Measurements from ENCODE around the gene C20orf141.
"Not testable (repeated sequence)": the region's sequence is repeated elsewhere in the genome, so short reads cannot be mapped to it uniquely, and the experiment has no call there.

Gene C20orf141

GRCh38 chr20:2799688-2800520 lies 14.9 kb upstream of the C20orf141 start:
- peak overlapping the region; percentile 98 for H3K4me3 ChIP-seq (ENCODE audit: low read depth, low read length)
- H3K4me1 ChIP-seq (ENCODE audit: control insufficient read depth, insufficient read depth, low read length), result peaks cover 29% of the 10 kb centered on the region
- H3K27ac ChIP-seq (ENCODE audit: low read depth, low read length), result peak overlapping the region; percentile 4; the same call in 1 of the 2 replicates

GRCh38 chr20:2800521-2801285 lies 14.1 kb upstream of the C20orf141 start, which contains the start of gene CPXM1:
Gene CPXM1, minus strand, starts transcription at chr20:2800627. Its CDS starts 55 bp downstream, at chr20:2800572.
- Histone ChIP-seq H3K9me3 (ENCODE audit: control insufficient read depth, insufficient read depth, low read depth, low read length) (no peaks in the 10 kb centered on the region), H3K9ac (ENCODE audit: low read length) (peak within 1 kb of the TSS; percentile 86), H3K4me1 (ENCODE audit: control insufficient read depth, insufficient read depth, low read length) (peaks cover 36% of the 10 kb centered on the region), H3K4me3 (ENCODE audit: low read depth, low read length) (peak within 1 kb of the TSS; percentile 98), H3K27ac (ENCODE audit: low read depth, low read length) (peak within 1 kb of the TSS; percentile 4; the same call in 1 of the 2 replicates), H3K36me3 (ENCODE audit: control insufficient read depth, insufficient read depth, low read length) (peaks cover 31% of the 10 kb centered on the region), H3K27me3 (ENCODE audit: control insufficient read depth, insufficient read depth, low read length) (peaks cover 55% of the 10 kb centered on the region)

More at GRCh38 chr20:2799688-2800520, 14.9 kb upstream of the C20orf141 start:
- Histone ChIP-seq H3K27me3 (ENCODE audit: control insufficient read depth, insufficient read depth, low read length) (peaks cover 47% of the 10 kb centered on the region), H3K36me3 (ENCODE audit: control insufficient read depth, insufficient read depth, low read length) (peaks cover 39% of the 10 kb centered on the region), H3K9ac (ENCODE audit: low read length) (peak overlapping the region; percentile 86), H3K9me3 (ENCODE audit: control insufficient read depth, insufficient read depth, low read depth, low read length) (no peaks in the 10 kb centered on the region)

- Histone ChIP-seq H3K9ac (ENCODE audit: low read length) (peak overlapping the region; percentile 42), H3K27me3 (ENCODE audit: control insufficient read depth, insufficient read depth, low read length) (peaks cover 61% of the 10 kb centered on the region), H3K4me3 (ENCODE audit: low read depth, low read length) (peak overlapping the region; percentile 98)
Measured at GRCh38 chr20:2801286-2801728, 13.5 kb upstream of the C20orf141 start.

GRCh38 chr20:2804041-2804828 lies 10.6 kb upstream of the C20orf141 start:
- Histone ChIP-seq H3K4me1 (ENCODE audit: control insufficient read depth, insufficient read depth, low read length) (peaks cover 35% of the 10 kb centered on the region), H3K4me3 (ENCODE audit: low read depth, low read length) (no peak overlapping the region), H3K9ac (ENCODE audit: low read length) (no peak overlapping the region), H3K27ac (ENCODE audit: low read depth, low read length) (no peak overlapping the region), H3K9me3 (ENCODE audit: control insufficient read depth, insufficient read depth, low read depth, low read length) (no peaks in the 10 kb centered on the region), H3K27me3 (ENCODE audit: control insufficient read depth, insufficient read depth, low read length) (peaks cover 78% of the 10 kb centered on the region), H3K36me3 (ENCODE audit: control insufficient read depth, insufficient read depth, low read length) (no peaks in the 10 kb centered on the region)

More at GRCh38 chr20:2801286-2801728, 13.5 kb upstream of the C20orf141 start:
- no peaks in the 10 kb centered on the region for H3K9me3 ChIP-seq (ENCODE audit: control insufficient read depth, insufficient read depth, low read depth, low read length)
- peaks cover 42% of the 10 kb centered on the region for H3K4me1 ChIP-seq (ENCODE audit: control insufficient read depth, insufficient read depth, low read length)
- peaks cover 25% of the 10 kb centered on the region for H3K36me3 ChIP-seq (ENCODE audit: control insufficient read depth, insufficient read depth, low read length)
- H3K27ac ChIP-seq (ENCODE audit: low read depth, low read length), result no peak overlapping the region

- Histone ChIP-seq H3K4me3 (ENCODE audit: low read depth, low read length) (peak overlapping the region; percentile 53), H3K4me1 (ENCODE audit: control insufficient read depth, insufficient read depth, low read length) (peaks cover 26% of the 10 kb centered on the region), H3K27ac (ENCODE audit: low read depth, low read length) (no peak overlapping the region), H3K9me3 (ENCODE audit: control insufficient read depth, insufficient read depth, low read depth, low read length) (no peaks in the 10 kb centered on the region), H3K27me3 (ENCODE audit: control insufficient read depth, insufficient read depth, low read length) (peaks cover 75% of the 10 kb centered on the region), H3K36me3 (ENCODE audit: control insufficient read depth, insufficient read depth, low read length) (no peaks in the 10 kb centered on the region), H3K9ac (ENCODE audit: low read length) (no peak overlapping the region)
Measured at GRCh38 chr20:2804852-2805688, 9.7 kb upstream of the C20orf141 start.

- Histone ChIP-seq H3K9ac (ENCODE audit: low read length) (no peak overlapping the region), H3K9me3 (ENCODE audit: control insufficient read depth, insufficient read depth, low read depth, low read length) (no peaks in the 10 kb centered on the region), H3K4me3 (ENCODE audit: low read depth, low read length) (0 out of 2 replicates have a peak overlapping the region, but pooled peaks have one; percentile 53), H3K36me3 (ENCODE audit: control insufficient read depth, insufficient read depth, low read length) (no peaks in the 10 kb centered on the region), H3K27ac (ENCODE audit: low read depth, low read length) (no peak overlapping the region), H3K27me3 (ENCODE audit: control insufficient read depth, insufficient read depth, low read length) (peaks cover 72% of the 10 kb centered on the region), H3K4me1 (ENCODE audit: control insufficient read depth, insufficient read depth, low read length) (peaks cover 26% of the 10 kb centered on the region)
Measured at GRCh38 chr20:2805689-2806350, 9.0 kb upstream of the C20orf141 start.

GRCh38 chr20:2806351-2806701 lies 8.5 kb upstream of the C20orf141 start:
- H3K27me3 ChIP-seq (ENCODE audit: control insufficient read depth, insufficient read depth, low read length), result peaks cover 67% of the 10 kb centered on the region
- H3K27ac ChIP-seq (ENCODE audit: low read depth, low read length), result no peak overlapping the region
- no peaks in the 10 kb centered on the region for H3K9me3 ChIP-seq (ENCODE audit: control insufficient read depth, insufficient read depth, low read depth, low read length)
- no peaks in the 10 kb centered on the region for H3K36me3 ChIP-seq (ENCODE audit: control insufficient read depth, insufficient read depth, low read length)
- H3K9ac ChIP-seq (ENCODE audit: low read length), result no peak overlapping the region
- no peak overlapping the region for H3K4me3 ChIP-seq (ENCODE audit: low read depth, low read length)
- peaks cover 23% of the 10 kb centered on the region for H3K4me1 ChIP-seq (ENCODE audit: control insufficient read depth, insufficient read depth, low read length)

GRCh38 chr20:2807019-2807418 lies 7.8 kb upstream of the C20orf141 start:
- peaks cover 1% of the 10 kb centered on the region; the same call in 1 of the 2 replicates for H3K9me3 ChIP-seq (ENCODE audit: control insufficient read depth, insufficient read depth, low read depth, low read length)
- no peak overlapping the region for H3K4me3 ChIP-seq (ENCODE audit: low read depth, low read length)
- H3K27me3 ChIP-seq (ENCODE audit: control insufficient read depth, insufficient read depth, low read length), result peaks cover 60% of the 10 kb centered on the region
- H3K4me1 ChIP-seq (ENCODE audit: control insufficient read depth, insufficient read depth, low read length), result peaks cover 19% of the 10 kb centered on the region
- H3K9ac ChIP-seq (ENCODE audit: low read length), result no peak overlapping the region
- no peak overlapping the region for H3K27ac ChIP-seq (ENCODE audit: low read depth, low read length)
- no peaks in the 10 kb centered on the region for H3K36me3 ChIP-seq (ENCODE audit: control insufficient read depth, insufficient read depth, low read length)

GRCh38 chr20:2807929-2808328 lies 6.9 kb upstream of the C20orf141 start:
- H3K4me3 ChIP-seq (ENCODE audit: low read depth, low read length); H3K27ac ChIP-seq (ENCODE audit: low read depth, low read length): not testable (repeated sequence)
- H3K27me3 ChIP-seq (ENCODE audit: control insufficient read depth, insufficient read depth, low read length), result peaks cover 51% of the 10 kb centered on the region

More at GRCh38 chr20:2807929-2808328, 6.9 kb upstream of the C20orf141 start:
- H3K9ac ChIP-seq (ENCODE audit: low read length); H3K9me3 ChIP-seq (ENCODE audit: control insufficient read depth, insufficient read depth, low read depth, low read length); H3K36me3 ChIP-seq (ENCODE audit: control insufficient read depth, insufficient read depth, low read length): not testable (repeated sequence)
- H3K4me1 ChIP-seq (ENCODE audit: control insufficient read depth, insufficient read depth, low read length), result peaks cover 19% of the 10 kb centered on the region
